Ramos (cell line): ENCODE data around the gene CPED1.
"Not testable (repeated sequence)": the region's sequence is repeated elsewhere in the genome, so short reads cannot be mapped to it uniquely, and the experiment has no call there.

Source experiments
- in situ Hi-C: fragments of 300-500 bp; cut with MboI; formaldehyde crosslinking; loops from one replicate; pipeline ENCODE4 v1.14.3; 2022; ENCODE audit warnings: low sequenced_read_pairs; ENCODE audit not compliant: unreplicated experiment

Gene CPED1

GRCh38 chr7:121286742-121287734 is 298.5 kb downstream of the CPED1 start:
- in situ Hi-C loops: no loop called here

GRCh38 chr7:121288894-121289293 is 300.4 kb downstream of the CPED1 start:
- in situ Hi-C loops: no loop called here

DNA sequence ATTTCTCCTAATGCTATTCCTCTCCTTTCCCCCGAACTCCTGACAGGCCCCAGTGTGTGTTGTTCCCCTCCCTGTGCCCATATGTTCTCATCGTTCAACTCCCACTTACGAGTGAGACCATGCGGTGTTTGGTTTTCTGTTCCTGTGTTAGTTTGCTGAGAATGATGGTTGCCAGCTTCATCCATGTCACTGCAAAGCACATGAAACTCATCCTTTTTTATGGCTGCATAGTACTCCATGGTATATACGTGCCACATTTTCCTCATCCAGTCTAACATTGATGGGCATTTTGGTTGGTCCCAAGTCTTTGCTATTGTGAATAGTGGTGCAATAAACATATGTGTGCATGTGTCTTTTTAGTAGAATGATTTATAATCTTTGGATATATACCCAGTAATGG is 301.4 kb downstream of the CPED1 start:
- in situ Hi-C loops: not testable (repeated sequence)

GRCh38 chr7:121294448-121294992 is 306.0 kb downstream of the CPED1 start:
- in situ Hi-C loops: no loop called here

GRCh38 chr7:121297843-121298242 is 309.3 kb downstream of the CPED1 start:
- in situ Hi-C loops: no loop called here

- in situ Hi-C loops: no loop called here
These were observed 310.3 kb downstream of the CPED1 start for GRCh38 chr7:121298831-121299239.

- in situ Hi-C loops: no loop called here
These were observed 312.3 kb downstream of the CPED1 start for GRCh38 chr7:121300685-121301420.

- in situ Hi-C loops: no loop called here
These were observed 313.1 kb downstream of the CPED1 start for GRCh38 chr7:121301446-121302213.

DNA sequence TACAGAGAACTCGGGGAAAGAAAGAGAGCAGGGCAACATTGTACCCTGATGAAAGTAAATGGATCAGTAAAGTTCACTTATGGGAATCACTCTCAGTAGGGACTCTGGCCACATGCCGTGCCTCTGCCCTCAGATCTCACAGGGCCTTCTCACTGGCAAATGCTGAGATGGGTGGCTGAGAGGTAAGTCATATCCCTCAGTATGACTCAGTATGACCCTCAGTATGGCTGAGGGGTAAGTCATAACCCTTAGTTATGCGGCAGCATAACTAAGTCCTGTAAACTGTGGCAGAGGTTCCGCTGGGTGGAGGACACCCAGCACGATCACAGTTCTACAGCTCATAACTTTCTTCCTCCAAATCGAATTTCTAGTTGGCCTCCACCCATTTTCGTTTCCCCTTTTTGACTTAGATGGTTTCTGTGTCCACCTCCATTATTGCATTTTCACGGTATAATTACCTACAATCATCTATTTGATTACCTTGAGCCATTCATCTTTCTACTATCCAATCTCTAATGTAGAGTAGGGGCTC is 313.8 kb downstream of the CPED1 start:
- in situ Hi-C loops: no loop called here

- in situ Hi-C loops: no loop called here
These were observed 315.1 kb downstream of the CPED1 start for GRCh38 chr7:121303422-121304101.

DNA sequence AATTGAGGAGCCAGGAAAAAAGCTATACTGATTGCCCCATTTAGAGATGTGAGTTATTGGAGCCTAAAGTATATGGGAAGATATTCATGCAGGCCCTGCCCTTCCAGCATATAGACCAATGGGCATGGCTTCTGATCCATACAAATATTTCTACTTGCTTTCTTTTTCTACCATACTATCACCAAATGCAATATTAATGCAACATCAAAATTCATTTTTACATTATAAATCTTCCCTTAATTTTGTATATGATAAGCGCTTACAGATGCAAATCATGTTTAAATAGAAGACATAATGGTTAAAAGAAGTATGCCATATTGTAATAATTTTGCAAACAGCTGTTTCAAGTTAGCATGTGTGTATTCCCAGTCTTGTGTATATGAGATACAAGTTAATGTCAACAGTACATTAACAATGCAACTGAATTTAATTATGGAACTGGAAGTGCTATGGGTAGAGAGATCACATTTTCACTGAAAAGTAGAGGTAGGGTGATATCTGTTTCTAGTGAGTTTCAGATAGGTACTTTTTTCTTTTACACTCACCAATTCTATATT is 315.7 kb downstream of the CPED1 start:
- in situ Hi-C loops: no loop called here

GRCh38 chr7:121305109-121305508 is 316.6 kb downstream of the CPED1 start:
- in situ Hi-C loops: no loop called here

GRCh38 chr7:121306565-121306964 is 318.1 kb downstream of the CPED1 start:
- in situ Hi-C loops: no loop called here

GRCh38 chr7:121307021-121307574 is 318.6 kb downstream of the CPED1 start:
- in situ Hi-C loops: no loop called here

GRCh38 chr7:121313220-121313792 is 324.8 kb downstream of the CPED1 start:
- in situ Hi-C loops: no loop called here

DNA sequence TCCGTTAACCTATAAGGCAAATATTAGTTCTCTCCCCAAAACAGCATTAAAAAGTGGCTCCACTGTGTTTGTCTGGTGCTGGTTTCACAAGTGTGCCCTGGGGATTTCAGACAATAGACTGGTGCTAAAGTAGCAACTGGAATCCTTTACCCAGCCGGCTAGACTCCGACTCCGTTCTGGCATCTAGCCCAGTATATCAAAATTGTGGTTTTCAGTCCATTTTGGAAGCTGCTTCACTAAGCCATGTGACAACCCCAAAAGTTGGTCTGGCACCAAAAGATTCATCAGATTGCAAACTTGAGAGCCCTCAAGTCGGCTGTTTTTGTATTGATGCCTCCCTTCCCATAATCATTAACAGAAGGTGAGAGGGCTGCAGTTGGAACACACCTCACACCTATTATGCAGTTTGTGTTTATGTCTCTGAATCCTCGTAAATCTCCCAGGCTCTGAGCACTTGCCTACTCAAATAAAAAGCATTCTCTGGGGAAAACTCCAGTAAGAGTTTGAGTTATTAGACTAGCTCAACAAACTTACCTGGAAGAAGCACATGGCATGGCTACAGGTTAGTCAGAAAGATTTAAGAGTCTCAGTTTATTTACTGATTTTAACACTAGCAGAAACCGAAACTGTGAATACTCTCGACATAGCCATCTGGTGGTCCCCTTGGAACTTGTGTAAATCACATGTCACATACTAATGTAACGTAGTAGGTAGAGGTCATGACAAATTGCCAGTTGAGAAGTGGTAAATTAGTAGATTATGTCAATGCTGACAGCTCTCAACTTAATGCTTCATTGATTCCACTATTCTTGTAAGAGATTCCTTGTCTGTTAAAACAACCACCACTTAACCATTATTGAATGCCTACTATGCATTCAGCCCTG is 325.5 kb downstream of the CPED1 start:
- in situ Hi-C loops: no loop called here

- in situ Hi-C loops: not testable (repeated sequence)
These were observed 326.7 kb downstream of the CPED1 start for GRCh38 chr7:121315170-121315569.
